Stimulated activated CD4-positive, alpha-beta T cell treated with anti-CD3 and anti-CD28 coated beads, Interleukin-4, amount 100 ng/mL, for 1 hour (primary cell): ENCODE data around the gene LCNL1.

Experiments used
- DNase-seq: peaks from one replicate; pipeline ENCODE4 v3.0.0-alpha.2; 2020

The LCNL1 gene

GRCh38 chr9:137013571-137013940 lies 30.8 kb downstream of the LCNL1 start:
- no peak for DNase-seq

GRCh38 chr9:137014166-137014565 lies 31.4 kb downstream of the LCNL1 start:
- no peak for DNase-seq

GRCh38 chr9:137014776-137015539 lies 32.2 kb downstream of the LCNL1 start:
- DNase-seq, result no peak

DNA sequence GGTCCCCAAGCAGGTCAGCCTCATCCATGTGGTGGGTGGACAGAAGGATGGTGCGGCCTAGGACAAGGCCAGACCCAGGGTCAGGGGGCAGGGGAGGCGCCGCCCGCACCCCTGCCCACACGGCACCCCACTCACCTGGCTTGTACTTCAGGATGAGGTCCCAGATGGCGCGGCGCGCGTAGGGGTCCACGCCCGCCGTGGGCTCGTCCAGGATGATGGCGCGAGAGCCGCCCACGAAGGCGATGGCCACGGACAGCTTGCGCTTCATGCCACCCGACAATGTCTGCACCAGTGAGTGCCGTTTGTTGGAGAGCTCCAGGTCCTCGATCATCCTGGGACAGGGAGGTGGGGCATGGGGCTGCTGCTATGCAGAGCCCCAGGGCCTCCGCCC lies 32.7 kb downstream of the LCNL1 start:
- no peak for DNase-seq

- DNase-seq, result no peak
Observed at GRCh38 chr9:137015976-137016375, 33.2 kb downstream of the LCNL1 start.

GRCh38 chr9:137016436-137016835 lies 33.6 kb downstream of the LCNL1 start:
- no peak for DNase-seq

DNA sequence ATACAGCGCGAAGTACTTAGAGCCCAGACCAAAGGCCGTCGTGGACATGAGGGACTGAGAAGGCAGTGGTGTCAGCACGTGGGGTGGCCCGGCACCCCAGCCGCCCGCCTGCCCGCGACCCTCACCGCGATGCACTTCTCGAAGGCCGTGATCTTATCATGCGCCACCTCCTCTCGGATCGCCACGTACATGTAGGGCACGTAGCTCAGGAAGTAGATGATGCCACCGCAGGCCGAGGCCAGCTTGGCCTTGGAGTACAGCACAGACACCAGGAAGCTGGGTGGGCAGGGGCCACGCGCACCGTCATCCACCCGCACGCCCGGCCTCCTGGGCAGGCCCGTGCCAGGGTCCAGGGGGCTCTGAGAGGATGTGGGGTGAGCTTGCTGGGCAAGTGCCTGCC lies 34.3 kb downstream of the LCNL1 start:
- no peak for DNase-seq

DNA sequence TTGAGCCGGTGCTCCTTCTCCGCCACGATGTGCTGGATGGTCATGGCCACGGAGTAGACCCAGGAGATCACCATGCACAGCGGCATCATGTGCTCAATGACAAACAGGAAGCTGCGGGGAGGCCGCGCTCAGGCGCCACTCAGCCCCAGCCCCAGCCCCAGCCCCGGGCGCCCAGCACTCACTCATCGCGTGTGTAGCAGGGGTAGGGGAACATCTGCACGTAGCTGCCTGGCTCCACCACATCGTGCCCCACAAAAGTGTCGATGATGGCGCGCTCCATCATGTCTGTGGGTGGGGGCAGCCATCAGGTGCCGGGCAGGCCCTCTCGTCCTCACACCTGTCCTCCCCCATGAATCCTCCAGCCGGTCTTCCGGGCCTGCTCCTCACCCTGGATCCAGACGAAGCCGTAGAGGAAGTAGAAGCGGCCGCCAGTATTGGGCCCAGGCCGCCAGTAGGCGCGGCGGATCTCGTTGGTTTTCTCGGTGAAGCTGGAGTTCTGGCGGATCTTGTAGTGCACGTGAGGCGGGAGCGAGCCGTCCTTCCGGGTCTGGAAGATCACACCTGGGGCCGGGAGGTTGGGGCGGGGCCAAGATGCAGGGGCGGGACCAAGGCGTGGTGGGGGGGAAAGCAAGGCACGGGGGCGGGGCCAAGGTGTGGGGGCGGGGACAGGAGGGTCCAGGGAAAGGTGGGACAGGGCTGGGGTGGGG lies 35.2 kb downstream of the LCNL1 start:
- DNase-seq, result no peak

GRCh38 chr9:137018761-137019559 lies 36.2 kb downstream of the LCNL1 start:
- no peak for DNase-seq

DNA sequence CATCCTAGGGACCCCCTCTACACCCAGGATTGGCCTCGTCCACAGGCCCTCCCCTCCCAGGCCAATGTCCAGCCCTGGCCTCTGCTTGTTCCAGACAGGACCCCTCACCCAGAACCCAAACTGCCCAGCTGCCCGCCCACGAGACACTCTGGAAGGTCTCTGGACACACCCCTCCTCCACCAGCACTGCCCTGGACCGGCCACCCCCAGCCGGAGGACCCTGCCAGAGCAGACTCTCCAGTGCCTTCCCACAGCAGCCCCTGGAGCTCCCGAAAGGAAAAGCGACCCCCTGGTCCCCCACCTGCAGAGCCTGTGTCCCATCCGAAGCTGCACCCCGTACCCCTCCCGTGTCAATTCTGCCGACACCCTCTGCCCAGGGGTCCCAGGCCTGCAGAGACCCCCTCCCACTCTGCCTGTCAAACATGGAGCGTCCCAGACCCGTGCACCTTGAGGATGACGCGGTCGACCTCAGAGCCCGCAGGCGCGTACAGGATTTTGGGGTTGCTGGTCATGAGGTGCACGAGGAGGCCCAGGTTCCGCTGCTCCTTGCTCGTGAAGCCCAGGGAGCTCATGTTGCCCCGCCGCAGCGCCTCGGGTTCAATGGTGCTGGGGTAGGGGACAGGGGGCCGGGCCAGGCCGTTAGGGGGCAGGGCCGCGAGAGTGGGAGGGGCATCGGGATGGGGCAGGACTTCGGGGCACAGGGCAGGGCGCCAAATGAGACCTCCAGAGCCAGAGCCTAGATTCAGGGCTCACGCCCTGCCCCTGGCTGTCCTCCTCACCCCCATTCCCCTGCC lies 37.3 kb downstream of the LCNL1 start:
- no peak for DNase-seq

GRCh38 chr9:137020771-137021567 lies 38.2 kb downstream of the LCNL1 start:
- DNase-seq, result no peak

GRCh38 chr9:137021568-137021978 lies 38.8 kb downstream of the LCNL1 start:
- DNase-seq, result no peak

DNA sequence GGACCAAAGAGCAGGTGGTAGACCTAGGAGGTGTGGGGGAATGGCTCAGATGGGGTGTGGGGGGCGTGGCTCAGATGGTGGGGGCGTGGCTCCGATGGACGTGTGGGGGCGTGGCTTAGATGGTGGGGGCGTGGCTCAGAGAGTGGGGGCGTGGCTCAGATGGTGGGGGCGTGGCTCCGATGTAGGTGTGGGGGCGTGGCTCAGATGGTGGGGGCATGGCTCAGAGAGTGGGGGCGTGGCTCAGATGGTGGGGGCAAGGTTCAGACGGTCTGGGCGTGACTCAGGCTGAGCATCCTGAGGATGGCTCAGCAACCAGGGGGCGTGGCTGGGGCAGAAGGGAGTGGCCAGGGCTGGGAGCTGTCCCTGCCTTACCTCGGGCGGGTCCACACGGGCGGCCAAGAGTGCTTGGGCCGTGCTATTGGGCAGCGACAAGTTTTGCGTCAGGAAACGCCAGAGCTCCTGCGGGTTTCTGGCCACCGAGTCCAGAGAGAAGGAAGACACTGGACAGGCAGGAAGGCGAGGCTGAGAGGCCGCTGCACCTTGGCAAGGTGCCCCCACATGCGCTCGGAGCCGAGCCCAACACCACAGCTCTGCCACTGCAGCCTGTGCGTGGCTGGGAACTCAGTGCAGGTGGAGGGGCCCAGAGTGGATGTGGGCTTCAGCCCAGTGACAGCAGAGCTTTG lies 39.3 kb downstream of the LCNL1 start:
- peak; percentile 74 for DNase-seq

- no peak for DNase-seq
Observed at GRCh38 chr9:137022662-137023008, 39.8 kb downstream of the LCNL1 start.

DNA sequence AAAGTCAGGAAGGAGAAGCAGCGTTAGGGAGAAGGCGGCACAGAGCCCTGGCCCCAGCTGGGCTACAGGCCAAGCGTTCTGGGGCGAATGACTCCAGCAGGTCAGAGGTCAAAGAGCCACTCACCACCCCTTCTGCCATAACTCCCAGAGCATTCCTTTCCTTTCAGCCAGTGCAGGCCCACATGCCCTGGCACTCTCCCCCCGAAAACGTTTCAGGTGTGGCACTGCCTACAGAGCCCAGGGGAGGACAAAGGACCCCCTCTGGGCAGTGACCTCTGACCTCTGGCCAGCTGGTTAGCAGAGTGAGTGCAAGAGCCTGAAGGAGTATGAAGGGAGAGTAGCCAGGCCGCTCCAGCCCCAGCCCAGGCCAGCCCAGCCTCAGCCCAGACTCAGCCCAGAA lies 40.4 kb downstream of the LCNL1 start:
- no peak for DNase-seq

DNA sequence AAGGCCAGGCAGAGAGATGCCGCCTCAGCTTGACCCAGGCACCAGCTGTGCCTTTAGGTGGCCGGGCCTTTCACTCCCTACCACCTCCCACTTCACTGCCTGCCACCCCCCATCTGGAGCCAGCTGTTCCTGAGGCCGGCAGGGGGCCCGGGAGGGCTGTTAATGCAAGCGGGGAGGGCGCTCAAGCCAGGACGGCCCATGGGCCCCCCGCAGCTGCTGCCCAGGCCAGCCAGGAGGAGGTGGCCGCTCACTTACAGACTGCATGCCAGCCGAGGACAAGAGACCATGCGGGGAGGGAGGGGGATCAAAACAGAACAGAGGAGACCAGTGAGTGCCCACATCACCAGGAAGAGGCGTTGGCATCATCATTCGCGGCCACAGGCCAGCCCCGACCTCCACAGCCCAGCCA lies 40.8 kb downstream of the LCNL1 start:
- DNase-seq, result no peak

- DNase-seq, result no peak
Observed at GRCh38 chr9:137025517-137025966, 42.7 kb downstream of the LCNL1 start.

DNA sequence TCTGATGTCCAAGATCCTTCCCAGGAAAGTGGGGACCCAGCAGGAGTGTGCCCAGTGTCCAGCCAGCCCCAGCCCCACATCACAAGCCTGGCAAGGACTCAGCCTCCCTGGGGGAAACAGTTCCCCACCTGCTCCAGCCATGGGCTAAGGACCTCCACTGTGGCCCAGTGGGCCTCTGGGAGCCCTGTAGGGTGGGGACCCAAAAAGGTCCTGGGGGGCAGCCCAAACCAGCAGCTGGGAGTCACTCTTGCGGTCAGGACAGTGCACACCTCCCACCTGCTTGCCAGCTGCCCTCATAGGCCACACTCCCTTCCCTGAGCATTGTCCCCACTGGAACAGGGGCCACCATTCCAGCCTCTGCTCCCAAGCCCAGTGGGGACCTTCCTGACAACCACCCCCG lies 43.6 kb downstream of the LCNL1 start:
- DNase-seq, result no peak

GRCh38 chr9:137026828-137027227 lies 44.0 kb downstream of the LCNL1 start:
- no peak for DNase-seq

GRCh38 chr9:137027369-137028262 lies 44.8 kb downstream of the LCNL1 start, which contains the start of gene ABCA2:
TSS of gene ABCA2 (minus strand) at chr9:137028237. CDS start at chr9:137028140, 97 bp downstream.
- no peak for DNase-seq
